K562 (cell line): ENCODE data around the gene FUCA2. TPM values are rescaled to one million over a fixed set of nuclear protein-coding genes. Genes with fewer than 3 reads are reported as not detected.

ENCODE experiments used
- ATAC-seq: fragments of 200-7000 bp; cut with Tn5 transposase; 3 replicates; pipeline ENCODE4 v1.9.1; 2020; ENCODE audit warnings: moderate library complexity
- BruUV-seq: library from RNA; stranded (reverse); fragments of 400-500 nt; replicated peaks from 2 replicates; lab custom pipeline; 2021; lab: Mats Ljungman, UMichigan
- CTCF ChIA-PET: fragments of 300-600 bp; formaldehyde crosslinking; extraction: SDS; loops from one replicate; lab custom pipeline; 2021; ENCODE audit warnings: low intra/inter-chr PET ratio; lab: Yijun Ruan, JAX
- POLR2A ChIA-PET: fragments of 300-600, 350-650 bp; sonication (Branson Sonifier 250); formaldehyde crosslinking; extraction: SDS; loops from one replicate; lab custom pipeline; 2021; ENCODE audit warnings: antibody characterized with exemption, inconsistent platforms; lab: Yijun Ruan, JAX
- DNase-seq, 4 experiments: peaks; one replicate each; pipeline versions ENCODE4 v3.0.0 to v3.0.0-alpha.2; 2011 to 2018; ENCODE audit warnings: low spot score in 3 of 4, mixed read lengths in 3 of 4; ENCODE audit errors: extremely low read depth in 1 of 4
- FAIRE-seq: peaks from 2 replicates; lab custom pipeline; 2011; peaks lifted over from hg19 to GRCh38; lab: Jason Lieb, UNC
- H2AFZ ChIP-seq: 2 replicates; pipeline ENCODE4 v1.6.0; 2011; ENCODE audit warnings: low read depth, low read length, control low read depth, inconsistent platforms
- H3K27ac ChIP-seq: fragments of 200-600 bp; 3 replicates; pipeline ENCODE4 v1.8.0; 2011; ENCODE audit warnings: low read depth, mild to moderate bottlenecking, control low read depth, inconsistent platforms, low read length, moderate library complexity, mixed read lengths; ENCODE audit errors: extremely low read depth
- H3K27me3 ChIP-seq, 2 experiments: fragments of 300-600 bp in 1 of 2; 2 replicates in 1 of 2; 3 replicates in 1 of 2; pipeline versions ENCODE4 v1.6.0 to v1.8.0; 2011; ENCODE audit warnings: inconsistent platforms in 2 of 2, low read length in 2 of 2, mild to moderate bottlenecking in 1 of 2, mixed read lengths in 1 of 2, moderate library complexity in 1 of 2; ENCODE audit not compliant: control insufficient read depth in 2 of 2, insufficient read depth in 2 of 2
- H3K36me3 ChIP-seq: fragments of 300-600 bp; 3 replicates; pipeline ENCODE4 v1.8.0; 2011; ENCODE audit warnings: mild to moderate bottlenecking, low read length, inconsistent platforms; ENCODE audit not compliant: control insufficient read depth, insufficient read depth
- H3K4me1 ChIP-seq, 2 experiments: fragments of 200-600 bp in 1 of 2; replicated peaks in 1 of 2; 2 replicates in 1 of 2; 3 replicates in 1 of 2; pipeline versions ENCODE4 v1.5.1 to v1.8.0; 2011; ENCODE audit warnings: inconsistent platforms in 2 of 2, low read length in 2 of 2, mild to moderate bottlenecking in 1 of 2, mixed read lengths in 1 of 2, moderate library complexity in 1 of 2; ENCODE audit not compliant: control insufficient read depth in 2 of 2, insufficient read depth in 2 of 2
- H3K4me2 ChIP-seq: 2 replicates; pipeline ENCODE4 v1.6.1; 2011; ENCODE audit warnings: low read length, control low read depth, inconsistent platforms, mixed read lengths; ENCODE audit not compliant: insufficient read depth
- H3K4me3 ChIP-seq: fragments of 200-600 bp; sonication (generic), shearing (Covaris generic); 2 replicates; pipeline ENCODE4 v1.5.1; 2016; ENCODE audit warnings: control low read depth, inconsistent platforms
- H3K79me2 ChIP-seq: fragments of 200-600 bp; 3 replicates; pipeline ENCODE4 v1.8.0; 2011; ENCODE audit warnings: low read length, inconsistent platforms; ENCODE audit not compliant: control insufficient read depth, insufficient read depth
- H3K9ac ChIP-seq, 2 experiments: 2 replicates each; pipeline versions ENCODE4 v1.6.0 to v1.6.1; 2011; ENCODE audit warnings: low read depth in 2 of 2, low read length in 2 of 2, control low read depth in 1 of 2, inconsistent platforms in 1 of 2, mild to moderate bottlenecking in 1 of 2, mixed read lengths in 1 of 2; ENCODE audit not compliant: insufficient read depth in 1 of 2
- H3K9me1 ChIP-seq: one replicate; pipeline ENCODE4 v1.6.0; 2011; ENCODE audit warnings: inconsistent platforms, mild to moderate bottlenecking, low read length, moderate library complexity; ENCODE audit not compliant: control insufficient read depth, insufficient read depth
- H3K9me3 ChIP-seq: replicated peaks from 2 replicates; pipeline ENCODE4 v1.5.1; 2011; ENCODE audit warnings: low read depth, low read length, inconsistent platforms; ENCODE audit not compliant: control insufficient read depth, insufficient read depth
- H4K20me1 ChIP-seq: replicated peaks from 2 replicates; pipeline ENCODE4 v1.6.1; 2011; ENCODE audit warnings: low read length, inconsistent platforms, mixed read lengths; ENCODE audit not compliant: control insufficient read depth, insufficient read depth
- CEBPB ChIP-seq: fragments of 450-650 bp; IDR thresholded peaks from 2 replicates; pipeline ENCODE4 v1.6.1; 2016; ENCODE audit warnings: missing genetic modification characterization, missing compliant biosample characterization
- CEBPG ChIP-seq, 3 experiments: fragments of 200-800 bp in 1 of 3; sonication (Bioruptor generic) in 1 of 3; sonication (generic) in 1 of 3; formaldehyde crosslinking in 1 of 3; IDR thresholded peaks in 2 of 3; conservative IDR thresholded peaks in 1 of 3; 2 replicates each; pipeline versions ENCODE4 v1.6.1 to v1.8.0; 2016 to 2022; ENCODE audit warnings: missing compliant biosample characterization in 2 of 3, missing genetic modification characterization in 2 of 3, mild to moderate bottlenecking in 1 of 3, missing genetic modification reagents in 1 of 3
- E2F4 ChIP-seq: sonication (generic); formaldehyde crosslinking; IDR thresholded peaks from 2 replicates; pipeline ENCODE4 v1.8.0; 2022; ENCODE audit warnings: mild to moderate bottlenecking, low read depth, missing genetic modification reagents
- ELF4 ChIP-seq: fragments of 450-650 bp; formaldehyde crosslinking; IDR thresholded peaks from 2 replicates; pipeline ENCODE4 v1.4.0; 2022; ENCODE audit warnings: missing genetic modification characterization
- HIVEP1 ChIP-seq: fragments of 250-450 bp; sonication (Bioruptor Pico); IDR thresholded peaks from 2 replicates; pipeline ENCODE4 v1.4.0; 2020; ENCODE audit warnings: mild to moderate bottlenecking
- HSF4 ChIP-seq: fragments of 250-450 bp; sonication (Bioruptor Pico); IDR thresholded peaks from 2 replicates; pipeline ENCODE4 v2.1.2; 2022; ENCODE audit warnings: mild to moderate bottlenecking, moderate library complexity, borderline replicate concordance
- ZFP91 ChIP-seq: sonication (generic); formaldehyde crosslinking; IDR thresholded peaks from 2 replicates; pipeline ENCODE4 v1.8.0; 2022; ENCODE audit warnings: mild to moderate bottlenecking, missing genetic modification reagents
- WGBS: fragments of 100-300 bp; shearing (Covaris generic); methylation state at CpG from one replicate; pipeline ENCODE4 v1.1.6; 2016; ENCODE audit warnings: low coverage, mixed read lengths; ENCODE audit not compliant: insufficient coverage; ENCODE audit errors: missing lambda C conversion rate; 5-methylcytosine and 5-hydroxymethylcytosine counted together
- in situ Hi-C: fragments of 300-500 bp; cut with MboI; formaldehyde crosslinking; loops from 4 replicates; pipeline ENCODE4 v1.15.0; 2018; ENCODE audit warnings: inconsistent platforms, mixed read lengths
- intact Hi-C: fragments of 100-400 bp; cut with micrococcal nuclease; formaldehyde crosslinking; loops from 2 replicates; pipeline ENCODE4 v1.14.2; 2022
- polyA plus RNA-seq, 8 experiments: library from polyadenylated mRNA; depleted of rRNA in 4 of 8; stranded (reverse) in 5 of 8; unstranded in 3 of 8; fragments of >200 nt; fragmentation: Nextera tagmentation in 2 of 8; fragmentation: Illumina TruSeq in 1 of 8; extraction: Ambion mirVana in 2 of 8; extraction: Trizol in 1 of 8; gene quantifications; 2 replicates each; pipeline versions ENCODE4 v1.2.1 to v1.2.3, GENCODE V29; 2011 to 2014; ENCODE audit warnings: inconsistent platforms in 1 of 8, missing spikeins in 1 of 8
- total RNA-seq, 7 experiments: library from RNA; depleted of rRNA in 6 of 7; stranded (reverse); fragments of >200 nt in 6 of 7; fragmentation: Illumina TruSeq in 2 of 7; extraction: Trizol in 2 of 7; gene quantifications; 2 replicates each; pipeline versions ENCODE4 v1.2.1 to v1.2.3, GENCODE V29; 2011 to 2021; ENCODE audit warnings: low replicate concordance in 1 of 7

FUCA2 gene
- total and polyA plus RNA-seq, 9 of the 15 experiments (the other 6 are each of a cell fraction or from before 2014, with no cell fraction given) = 20.6 to 112 (median 79.3) TPM

GRCh38 chr6:143476545-143476944, 35.0 kb downstream of the FUCA2 start:
- in situ Hi-C loops (no loop called here), intact Hi-C loops (no loop called here)
- no peaks in the 10 kb centered on the region for H3K9me3 ChIP-seq
- H3K36me3 ChIP-seq = peaks cover 5% of the 10 kb centered on the region; the same call in 2 of the 3 replicates
- H3K27ac ChIP-seq = no peak overlapping the region
- H4K20me1 ChIP-seq = no peaks in the 10 kb centered on the region
- ChIA-PET CTCF (no interaction called here), POLR2A (interaction anchor here (0.7 kb wide), 1 partner anchor 51 kb away, joined by 3 read pairs; no protein-coding TSS in a partner anchor)
- H3K9ac ChIP-seq = no peak overlapping the region
- no peaks in the 10 kb centered on the region for H3K9me1 ChIP-seq
- no peaks in the 10 kb centered on the region for H3K4me1 ChIP-seq
- TF ChIP-seq E2F4 (CRISPR knock-in tag) = no peak
- DNase-seq = no peak
- ATAC-seq = no peak
- H3K79me2 ChIP-seq = no peaks in the 10 kb centered on the region
- H3K27me3 ChIP-seq = no peaks in the 10 kb centered on the region
- no TSS peak for BruUV-seq
- no peak overlapping the region for H3K4me2 ChIP-seq
- no peak overlapping the region for H2AFZ ChIP-seq
- no peak for FAIRE-seq
- H3K4me3 ChIP-seq = no peak overlapping the region
- 89% methylated on average over 1 of the region's 1 CpG for WGBS

GRCh38 chr6:143471822-143472221, 39.7 kb downstream of the FUCA2 start:
- 96% methylated on average over 1 of the region's 1 CpG for WGBS
- no TSS peak for BruUV-seq
- H3K9me1 ChIP-seq = no peaks in the 10 kb centered on the region
- H3K79me2 ChIP-seq = no peaks in the 10 kb centered on the region
- no peak overlapping the region for H3K4me3 ChIP-seq
- H3K4me1 ChIP-seq = no peaks in the 10 kb centered on the region
- TF ChIP-seq HIVEP1 (no peak), ELF4 (CRISPR knock-in tag) (no peak), HSF4 (no peak), ZFP91 (CRISPR knock-in tag) (no peak), CEBPG (CRISPR knock-in tag; IDR thresholded peaks at IDR 0.05) (no peak), CEBPG (tag; conservative IDR thresholded peaks at IDR 0.05 in 1 of 2, IDR thresholded peaks at IDR 0.05 in 1 of 2) (0 out of 4 replicates have a peak, but pooled peaks have one; percentile 16 to 34), CEBPB (peak; percentile 72)
- no peak overlapping the region for H2AFZ ChIP-seq
- no peak overlapping the region for H3K9ac ChIP-seq
- ChIA-PET CTCF (no interaction called here), POLR2A (interaction anchor here (0.9 kb wide), 1 partner anchor 13 kb away, joined by 3 read pairs; no protein-coding TSS in a partner anchor)
- intact Hi-C loops (no loop called here), in situ Hi-C loops (no loop called here)
- FAIRE-seq = no peak
- no peaks in the 10 kb centered on the region; the same call in 2 of the 3 replicates for H3K36me3 ChIP-seq
- no peaks in the 10 kb centered on the region for H4K20me1 ChIP-seq
- no peak overlapping the region for H3K4me2 ChIP-seq
- no peak overlapping the region for H3K27ac ChIP-seq
- no peaks in the 10 kb centered on the region for H3K9me3 ChIP-seq
- DNase-seq = no peak
- no peak for ATAC-seq
- H3K27me3 ChIP-seq = no peaks in the 10 kb centered on the region
